GM18867 (cell line): ENCODE measurements around the gene USP47.

Source experiments
- ATAC-seq: cut with Tn5 transposase; IDR thresholded peaks from one replicate; pipeline ENCODE4 v1.9.1; 2021; ENCODE audit warnings: mild to moderate bottlenecking, moderate library complexity; ENCODE audit not compliant: unreplicated experiment

The USP47 gene

GRCh38 chr11:11963842-11964773, 122.3 kb downstream of the USP47 start:
- no peak for ATAC-seq

- ATAC-seq, result no peak
Observed at GRCh38 chr11:11964774-11965150, 123.0 kb downstream of the USP47 start.

- ATAC-seq, result no peak
Observed at GRCh38 chr11:11965192-11965591, 123.4 kb downstream of the USP47 start.

- ATAC-seq, result no peak
Observed at GRCh38 chr11:11965656-11966353, 124.0 kb downstream of the USP47 start.

- no peak for ATAC-seq
Observed at GRCh38 chr11:11966354-11966741, 124.6 kb downstream of the USP47 start.

GRCh38 chr11:11966826-11967668, 125.3 kb downstream of the USP47 start:
- ATAC-seq, result peak; percentile 99

GRCh38 chr11:11967669-11968510, 126.1 kb downstream of the USP47 start:
- ATAC-seq, result no peak

- no peak for ATAC-seq
Observed at GRCh38 chr11:11968511-11969280, 126.9 kb downstream of the USP47 start.

GRCh38 chr11:11969380-11970215, 127.8 kb downstream of the USP47 start:
- no peak for ATAC-seq

- no peak for ATAC-seq
Observed at GRCh38 chr11:11970556-11970955, 128.8 kb downstream of the USP47 start.

GRCh38 chr11:11971906-11972547, 130.3 kb downstream of the USP47 start:
- ATAC-seq, result no peak

- no peak for ATAC-seq
Observed at GRCh38 chr11:11972730-11973341, 131.1 kb downstream of the USP47 start.

- no peak for ATAC-seq
Observed at GRCh38 chr11:11973361-11973800, 131.6 kb downstream of the USP47 start.

- no peak for ATAC-seq
Observed at GRCh38 chr11:11973866-11974265, 132.1 kb downstream of the USP47 start.

- ATAC-seq, result no peak
Observed at GRCh38 chr11:11975201-11976092, 133.7 kb downstream of the USP47 start.

GRCh38 chr11:11976481-11977127, 134.8 kb downstream of the USP47 start:
- ATAC-seq, result no peak
